ENCODE data around the gene TMEM63A. TPM values are rescaled to one million over a fixed set of nuclear protein-coding genes. Genes with fewer than 3 reads are reported as not detected.

The TMEM63A gene
- polyA plus RNA-seq, 1 experiment: 41.8 TPM

DNA sequence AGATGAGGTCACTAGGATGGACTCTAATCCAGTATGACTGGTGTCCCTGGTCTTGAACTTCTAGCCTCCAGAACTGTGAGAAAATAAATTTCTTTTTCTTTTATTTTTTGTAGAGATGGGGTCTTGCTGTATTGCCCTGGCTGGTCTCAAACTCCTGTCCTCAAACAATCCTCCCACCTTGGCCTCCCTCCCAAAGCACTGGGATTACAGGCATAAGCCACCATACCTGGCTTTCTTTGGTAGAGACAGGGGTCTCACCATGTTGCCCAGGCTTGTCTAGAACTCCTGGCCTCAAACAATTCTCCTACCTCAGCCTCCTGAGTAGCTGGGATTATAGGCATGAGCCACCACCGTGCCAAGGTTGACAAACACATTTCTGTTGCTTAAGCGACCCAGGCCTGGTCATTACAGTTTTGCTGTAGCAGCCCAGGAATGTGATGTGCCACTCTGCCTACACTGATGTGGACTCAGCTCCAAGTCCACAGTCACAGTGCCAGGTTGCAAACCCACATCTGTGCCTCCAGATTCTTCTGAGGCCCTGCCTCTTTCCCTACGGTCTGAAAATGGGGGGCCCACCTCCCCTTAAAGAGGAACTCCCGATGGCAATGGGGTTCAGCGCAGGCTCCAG lies 25.9 kb upstream of the TMEM63A start:
- no peak for DNase-seq (ENCODE audit: low read depth)
- Histone ChIP-seq H3K27me3 (ENCODE audit: control insufficient read depth, insufficient read depth, low read length) (no peaks in the 10 kb centered on the region), H3K4me3 (ENCODE audit: low read depth, low read length) (no peak overlapping the region), H3K36me3 (ENCODE audit: control insufficient read depth, insufficient read depth, low read length) (no peaks in the 10 kb centered on the region)
- TF ChIP-seq, protein P1, sequence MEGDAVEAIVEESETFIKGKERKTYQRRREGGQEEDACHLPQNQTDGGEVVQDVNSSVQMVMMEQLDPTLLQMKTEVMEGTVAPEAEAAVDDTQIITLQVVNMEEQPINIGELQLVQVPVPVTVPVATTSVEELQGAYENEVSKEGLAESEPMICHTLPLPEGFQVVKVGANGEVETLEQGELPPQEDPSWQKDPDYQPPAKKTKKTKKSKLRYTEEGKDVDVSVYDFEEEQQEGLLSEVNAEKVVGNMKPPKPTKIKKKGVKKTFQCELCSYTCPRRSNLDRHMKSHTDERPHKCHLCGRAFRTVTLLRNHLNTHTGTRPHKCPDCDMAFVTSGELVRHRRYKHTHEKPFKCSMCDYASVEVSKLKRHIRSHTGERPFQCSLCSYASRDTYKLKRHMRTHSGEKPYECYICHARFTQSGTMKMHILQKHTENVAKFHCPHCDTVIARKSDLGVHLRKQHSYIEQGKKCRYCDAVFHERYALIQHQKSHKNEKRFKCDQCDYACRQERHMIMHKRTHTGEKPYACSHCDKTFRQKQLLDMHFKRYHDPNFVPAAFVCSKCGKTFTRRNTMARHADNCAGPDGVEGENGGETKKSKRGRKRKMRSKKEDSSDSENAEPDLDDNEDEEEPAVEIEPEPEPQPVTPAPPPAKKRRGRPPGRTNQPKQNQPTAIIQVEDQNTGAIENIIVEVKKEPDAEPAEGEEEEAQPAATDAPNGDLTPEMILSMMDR (IDR thresholded peaks at IDR 0.05; ENCODE audit: insufficient read depth, low read depth, low read length): no peak
- ChIA-PET POLR2A (no interaction called here), CTCF (interaction anchor here (1.0 to 1.4 kb wide), 2 partner anchors 135 to 433 kb away, joined by 5 read pairs; no protein-coding TSS in a partner anchor)

DNA sequence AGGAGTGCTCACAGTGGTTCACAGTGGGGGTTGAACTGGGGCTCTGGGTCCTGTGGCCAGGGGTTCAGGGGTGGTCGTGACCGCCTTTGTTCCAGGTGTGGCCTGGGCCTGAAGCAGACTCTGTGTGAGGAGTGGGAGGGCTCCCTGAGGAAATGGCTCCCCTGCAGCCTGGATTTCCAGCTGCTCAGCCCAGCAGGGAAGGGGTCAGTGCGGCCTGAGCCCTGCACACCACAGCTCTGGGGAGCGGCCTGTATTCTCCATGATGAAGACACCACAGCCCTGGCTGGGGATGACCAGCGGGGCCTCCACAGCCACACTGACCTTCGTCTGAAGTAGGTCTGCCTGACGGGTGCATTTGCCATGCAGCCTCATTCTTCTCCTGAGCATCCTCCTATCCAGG lies 25.2 kb upstream of the TMEM63A start:
- TF ChIP-seq, protein P1 (IDR thresholded peaks at IDR 0.05; ENCODE audit: insufficient read depth, low read depth, low read length): no peak
- DNase-seq (ENCODE audit: low read depth): no peak
- Histone ChIP-seq H3K36me3 (ENCODE audit: control insufficient read depth, insufficient read depth, low read length) (no peaks in the 10 kb centered on the region), H3K4me3 (ENCODE audit: low read depth, low read length) (no peak overlapping the region), H3K27me3 (ENCODE audit: control insufficient read depth, insufficient read depth, low read length) (no peaks in the 10 kb centered on the region)
- POLR2A ChIA-PET: no interaction called here
- CTCF ChIA-PET: interaction anchor here (1.4 kb wide), 1 partner anchor 433 kb away, joined by 5 read pairs; no protein-coding TSS in a partner anchor

DNA sequence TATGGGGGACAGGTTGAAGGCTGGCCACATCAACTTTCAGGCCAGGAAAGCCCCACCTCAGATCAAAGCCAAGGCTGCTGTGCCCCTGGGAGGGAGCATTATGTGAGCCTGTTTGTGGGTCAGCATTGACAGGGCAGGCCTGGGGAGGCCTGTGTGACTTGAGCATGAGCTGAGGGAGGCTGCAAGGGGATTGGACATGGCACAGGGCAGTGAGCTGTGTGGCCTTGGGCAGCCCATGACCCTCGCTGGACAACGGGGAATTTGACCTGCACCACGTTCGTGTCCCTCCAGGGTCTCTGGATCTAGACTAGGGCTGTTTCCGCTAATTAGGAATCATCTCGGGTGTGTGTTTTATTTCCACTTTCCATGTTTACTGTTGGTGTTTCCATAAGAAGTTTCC lies 24.3 kb upstream of the TMEM63A start:
- no peaks in the 10 kb centered on the region for H3K36me3 ChIP-seq (ENCODE audit: control insufficient read depth, insufficient read depth, low read length)
- POLR2A ChIA-PET: no interaction called here
- H3K27me3 ChIP-seq (ENCODE audit: control insufficient read depth, insufficient read depth, low read length): no peaks in the 10 kb centered on the region
- TF ChIP-seq, protein P1 (IDR thresholded peaks at IDR 0.05; ENCODE audit: insufficient read depth, low read depth, low read length): no peak
- CTCF ChIA-PET: interaction anchor here (0.9 to 1.4 kb wide), 2 partner anchors 9 to 432 kb away, joined by 3 to 5 read pairs; no protein-coding TSS in a partner anchor
- DNase-seq (ENCODE audit: low read depth): no peak
- no peak overlapping the region for H3K4me3 ChIP-seq (ENCODE audit: low read depth, low read length)

DNA sequence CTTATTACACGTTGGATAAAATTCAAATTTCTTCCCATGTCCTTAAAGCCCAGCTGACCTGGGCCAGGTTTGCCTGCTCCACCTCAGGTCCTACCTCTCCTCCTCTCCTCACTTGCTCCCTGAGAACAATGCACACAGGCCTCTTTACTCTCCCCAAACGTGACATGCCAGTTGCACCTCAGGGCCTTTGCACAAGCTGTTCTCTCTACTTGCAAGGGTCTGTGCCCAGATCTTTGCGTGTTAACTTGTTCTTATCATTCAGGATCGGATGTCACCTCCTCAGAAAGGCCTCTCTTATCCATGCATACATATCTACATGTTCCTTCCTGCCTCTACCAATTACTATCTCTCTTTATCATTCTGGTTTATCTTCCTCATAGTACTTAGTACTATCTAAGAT lies 21.4 kb upstream of the TMEM63A start:
- Histone ChIP-seq H3K36me3 (ENCODE audit: control insufficient read depth, insufficient read depth, low read length) (no peaks in the 10 kb centered on the region), H3K27me3 (ENCODE audit: control insufficient read depth, insufficient read depth, low read length) (no peaks in the 10 kb centered on the region), H3K4me3 (ENCODE audit: low read depth, low read length) (no peak overlapping the region)
- ChIA-PET CTCF (interaction anchor here (0.6 kb wide), 1 partner anchor 81 kb away, joined by 5 read pairs; no protein-coding TSS in a partner anchor), POLR2A (no interaction called here)
- no peak for DNase-seq (ENCODE audit: low read depth)
- TF ChIP-seq, protein P1 (IDR thresholded peaks at IDR 0.05; ENCODE audit: insufficient read depth, low read depth, low read length): no peak

DNA sequence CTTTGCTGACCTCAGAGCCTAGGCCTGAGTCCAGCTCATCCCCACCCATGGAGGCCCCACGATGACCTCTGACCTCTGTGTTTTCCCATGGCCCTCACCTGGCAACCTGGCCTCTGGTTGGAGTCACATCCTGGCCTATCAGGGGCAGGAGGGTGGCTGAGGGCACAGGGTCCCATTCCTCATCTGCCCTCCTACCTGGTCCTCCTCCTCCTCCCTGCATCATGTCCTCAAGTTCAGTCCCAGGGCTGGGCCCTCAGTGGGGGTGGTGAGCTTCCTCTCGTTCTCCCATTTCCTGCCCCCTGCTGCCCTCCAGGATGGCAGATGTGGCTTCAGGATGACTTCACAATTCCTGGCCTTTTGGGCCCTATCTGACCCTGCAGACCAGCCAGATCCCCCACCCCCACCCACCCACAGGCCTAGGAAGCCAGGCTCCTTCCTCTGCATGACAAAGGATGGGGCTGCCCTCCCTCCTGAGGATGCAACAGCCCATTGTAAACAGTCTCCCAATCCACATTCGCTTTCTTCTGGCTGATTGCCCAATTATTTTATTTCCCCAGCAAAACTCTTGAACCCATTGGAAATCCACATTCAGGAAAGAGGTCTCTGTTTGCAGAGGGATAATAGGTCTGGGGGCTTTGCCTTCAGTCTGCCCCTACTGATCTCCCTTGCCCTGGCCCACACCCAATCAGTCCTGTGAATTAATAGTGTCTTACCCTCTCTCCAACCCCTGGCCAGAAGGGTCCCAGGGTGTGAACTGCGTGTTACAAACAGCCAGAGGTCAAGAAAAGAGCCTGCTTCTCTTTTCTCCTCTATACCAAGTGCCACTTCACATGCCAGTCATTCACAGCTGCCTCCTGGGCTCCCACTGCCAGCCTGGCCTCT lies 17.1 kb upstream of the TMEM63A start:
- CTCF ChIA-PET: interaction anchor here (1.2 kb wide), 1 partner anchor 13 kb away, joined by 4 read pairs; no protein-coding TSS in a partner anchor
- POLR2A ChIA-PET: no interaction called here
- DNase-seq (ENCODE audit: low read depth): no peak
- Histone ChIP-seq H3K4me3 (ENCODE audit: low read depth, low read length) (no peak overlapping the region), H3K27me3 (ENCODE audit: control insufficient read depth, insufficient read depth, low read length) (no peaks in the 10 kb centered on the region), H3K36me3 (ENCODE audit: control insufficient read depth, insufficient read depth, low read length) (no peaks in the 10 kb centered on the region)
- TF ChIP-seq, protein P1 (IDR thresholded peaks at IDR 0.05; ENCODE audit: insufficient read depth, low read depth, low read length): no peak
